Measurements from ENCODE around the gene CWF19L2.
"Not testable (repeated sequence)": the region's sequence is repeated elsewhere in the genome, so short reads cannot be mapped to it uniquely, and the experiment has no call there.

CWF19L2 gene

GRCh38 chr11:107457558-107458271 lies at the start of gene CWF19L2:
CWF19L2 (minus strand) TSS chr11:107457825; CDS start chr11:107457816, 9 bp downstream.
- Histone ChIP-seq H2AFZ (ENCODE audit: low read depth) (peak within 1 kb of the TSS; percentile 63), H3K4me3 (IDR thresholded peaks at IDR 0.05; ENCODE audit: insufficient read depth, low read depth, low read length) (no peak within 1 kb of the TSS)
- TF ChIP-seq CTCF (conservative IDR thresholded peaks at IDR 0.05; ENCODE audit: low read depth, low read length) = no peak

GRCh38 chr11:107505647-107506225 lies 48.1 kb upstream of the CWF19L2 start:
- Histone ChIP-seq H3K27ac (no peak overlapping the region), H3K36me3 (ENCODE audit: insufficient read depth) (no peaks in the 10 kb centered on the region), H3K9ac (no peak overlapping the region), H3K27me3 (ENCODE audit: insufficient read depth, low read depth) (no peaks in the 10 kb centered on the region), H4K20me1 (ENCODE audit: insufficient read depth) (no peaks in the 10 kb centered on the region), H3K79me2 (ENCODE audit: insufficient read depth, low read depth) (no peaks in the 10 kb centered on the region), H3K4me2 (no peak overlapping the region), H2AFZ (ENCODE audit: low read depth) (no peak overlapping the region), H3K4me1 (ENCODE audit: low read depth, poor library complexity, severe bottlenecking) (no peaks in the 10 kb centered on the region), H3K4me3 (IDR thresholded peaks at IDR 0.05; ENCODE audit: insufficient read depth, low read depth, low read length) (no peak overlapping the region)
- no peak for TF ChIP-seq CTCF (conservative IDR thresholded peaks at IDR 0.05; ENCODE audit: low read depth, low read length)

More at GRCh38 chr11:107457558-107458271, at the start of gene CWF19L2:
- Histone ChIP-seq H4K20me1 (ENCODE audit: insufficient read depth) (no peaks in the 10 kb centered on the region), H3K27ac (peak within 1 kb of the TSS; percentile 44), H3K27me3 (ENCODE audit: insufficient read depth, low read depth) (no peaks in the 10 kb centered on the region), H3K4me1 (ENCODE audit: low read depth, poor library complexity, severe bottlenecking) (peaks cover 17% of the 10 kb centered on the region), H3K79me2 (ENCODE audit: insufficient read depth, low read depth) (peaks cover 14% of the 10 kb centered on the region; the same call in 1 of the 2 replicates), H3K4me2 (peak within 1 kb of the TSS; percentile 73), H3K9ac (peak within 1 kb of the TSS; percentile 63), H3K36me3 (ENCODE audit: insufficient read depth) (no peaks in the 10 kb centered on the region)

- no peaks in the 10 kb centered on the region for H3K27me3 ChIP-seq (ENCODE audit: insufficient read depth, low read depth)
- no peaks in the 10 kb centered on the region for H4K20me1 ChIP-seq (ENCODE audit: insufficient read depth)
- no peak overlapping the region for H3K27ac ChIP-seq
- no peak overlapping the region for H3K4me2 ChIP-seq
- no peak for TF ChIP-seq CTCF (conservative IDR thresholded peaks at IDR 0.05; ENCODE audit: low read depth, low read length)
- H3K36me3 ChIP-seq (ENCODE audit: insufficient read depth) = no peaks in the 10 kb centered on the region
- no peak overlapping the region for H3K9ac ChIP-seq
- no peak overlapping the region for H3K4me3 ChIP-seq (IDR thresholded peaks at IDR 0.05; ENCODE audit: insufficient read depth, low read depth, low read length)
- no peaks in the 10 kb centered on the region for H3K79me2 ChIP-seq (ENCODE audit: insufficient read depth, low read depth)
- no peak overlapping the region for H2AFZ ChIP-seq (ENCODE audit: low read depth)
- no peaks in the 10 kb centered on the region for H3K4me1 ChIP-seq (ENCODE audit: low read depth, poor library complexity, severe bottlenecking)
Measured at GRCh38 chr11:107504981-107505380, 47.4 kb upstream of the CWF19L2 start.

GRCh38 chr11:107501713-107502112 lies 44.1 kb upstream of the CWF19L2 start:
- Histone ChIP-seq H4K20me1 (ENCODE audit: insufficient read depth) (no peaks in the 10 kb centered on the region), H3K4me2 (no peak overlapping the region), H3K4me3 (IDR thresholded peaks at IDR 0.05; ENCODE audit: insufficient read depth, low read depth, low read length) (no peak overlapping the region), H3K27ac (no peak overlapping the region), H3K79me2 (ENCODE audit: insufficient read depth, low read depth) (no peaks in the 10 kb centered on the region), H2AFZ (ENCODE audit: low read depth) (no peak overlapping the region), H3K27me3 (ENCODE audit: insufficient read depth, low read depth) (no peaks in the 10 kb centered on the region), H3K9ac (no peak overlapping the region), H3K4me1 (ENCODE audit: low read depth, poor library complexity, severe bottlenecking) (no peaks in the 10 kb centered on the region), H3K36me3 (ENCODE audit: insufficient read depth) (no peaks in the 10 kb centered on the region)
- no peak for TF ChIP-seq CTCF (conservative IDR thresholded peaks at IDR 0.05; ENCODE audit: low read depth, low read length)

DNA sequence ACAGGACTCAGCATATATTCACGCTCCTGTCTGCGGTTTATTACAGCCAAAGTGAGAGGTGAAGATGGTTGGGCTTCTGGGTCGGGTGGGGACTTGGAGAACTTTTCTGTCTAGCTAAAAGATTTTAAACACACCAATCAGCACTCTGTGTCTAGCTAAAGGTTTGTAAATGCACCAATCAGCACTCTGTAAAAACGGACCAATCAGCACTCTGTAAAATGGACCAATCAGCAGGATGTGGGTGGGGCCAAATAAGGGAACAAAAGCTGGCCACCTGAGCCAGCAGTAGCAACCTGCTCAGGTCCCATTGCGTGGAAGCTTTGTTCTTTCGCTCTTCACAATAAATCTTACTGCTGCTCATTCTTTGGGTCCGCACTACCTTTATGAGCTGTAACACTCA lies 39.7 kb upstream of the CWF19L2 start:
- H3K27ac ChIP-seq; H3K4me2 ChIP-seq; H3K79me2 ChIP-seq (ENCODE audit: insufficient read depth, low read depth); H3K9ac ChIP-seq; H2AFZ ChIP-seq (ENCODE audit: low read depth); H3K4me1 ChIP-seq (ENCODE audit: low read depth, poor library complexity, severe bottlenecking); H4K20me1 ChIP-seq (ENCODE audit: insufficient read depth); H3K27me3 ChIP-seq (ENCODE audit: insufficient read depth, low read depth); H3K4me3 ChIP-seq (IDR thresholded peaks at IDR 0.05; ENCODE audit: insufficient read depth, low read depth, low read length); H3K36me3 ChIP-seq (ENCODE audit: insufficient read depth): not testable (repeated sequence)
